RKO (cell line): Measurements from ENCODE around the gene MAS1L.

Experiments used
- DNase-seq: peaks from one replicate; pipeline ENCODE4 v3.0.0-alpha.2; 2016; ENCODE audit warnings: low spot score

The MAS1L gene

DNA sequence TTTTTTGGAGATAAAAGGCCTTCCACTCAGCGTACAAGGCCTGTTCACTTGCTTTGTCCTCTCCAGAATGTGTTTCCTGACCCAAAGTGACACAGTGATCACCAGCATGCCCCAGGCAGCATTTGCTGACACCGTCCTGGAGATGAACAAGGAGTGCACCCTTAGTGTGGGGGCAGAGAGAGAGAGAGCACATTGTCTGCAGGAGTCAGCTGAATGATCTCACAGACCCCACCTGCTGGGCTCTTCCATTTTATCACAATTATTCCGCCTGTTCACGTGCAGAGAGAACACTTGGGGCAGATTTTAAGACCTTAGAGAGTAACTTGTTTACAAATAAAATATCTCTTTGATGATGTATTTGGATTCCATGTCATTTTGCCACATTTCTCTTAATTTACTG is 22.4 kb upstream of the MAS1L start:
- no peak for DNase-seq

DNA sequence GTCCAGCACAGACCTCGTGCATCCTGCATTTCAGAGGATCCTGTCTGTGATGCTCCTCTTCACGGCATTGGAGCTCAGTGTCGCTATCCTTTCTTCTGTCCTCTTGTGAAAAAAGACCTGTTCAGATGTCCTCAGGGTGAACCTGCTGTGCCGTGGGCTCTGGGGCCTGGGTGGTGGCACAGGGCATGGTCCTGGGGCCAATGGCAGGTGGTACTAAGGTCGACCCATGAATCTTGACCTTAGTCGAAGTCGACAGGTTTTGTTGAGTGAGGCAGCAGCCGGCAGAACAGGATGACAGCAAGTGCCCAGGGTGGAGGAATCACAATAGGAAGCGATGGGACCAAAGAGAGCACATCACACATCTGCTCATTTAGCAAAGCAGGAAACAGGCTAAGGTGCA is 22.0 kb upstream of the MAS1L start:
- DNase-seq: no peak

DNA sequence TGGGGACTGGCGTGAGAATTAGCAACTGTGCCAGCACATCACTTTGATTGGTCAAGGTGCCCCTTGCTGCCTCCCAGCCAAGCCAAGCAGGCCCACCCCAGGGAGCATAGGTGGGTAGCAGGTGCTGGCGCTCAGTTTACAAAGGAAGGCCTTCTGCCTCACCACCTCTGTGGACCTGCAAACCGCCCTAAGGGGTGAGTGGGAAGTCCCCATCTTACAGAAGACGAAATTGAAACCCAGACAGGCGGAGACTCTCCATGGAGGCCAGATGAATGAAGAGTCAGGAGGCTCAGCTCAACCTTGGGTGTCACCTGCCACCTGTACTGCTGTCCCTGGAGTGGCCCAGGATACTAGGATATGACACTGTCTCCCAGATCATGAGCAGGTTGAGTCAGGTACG is 21.5 kb upstream of the MAS1L start:
- no peak for DNase-seq

DNA sequence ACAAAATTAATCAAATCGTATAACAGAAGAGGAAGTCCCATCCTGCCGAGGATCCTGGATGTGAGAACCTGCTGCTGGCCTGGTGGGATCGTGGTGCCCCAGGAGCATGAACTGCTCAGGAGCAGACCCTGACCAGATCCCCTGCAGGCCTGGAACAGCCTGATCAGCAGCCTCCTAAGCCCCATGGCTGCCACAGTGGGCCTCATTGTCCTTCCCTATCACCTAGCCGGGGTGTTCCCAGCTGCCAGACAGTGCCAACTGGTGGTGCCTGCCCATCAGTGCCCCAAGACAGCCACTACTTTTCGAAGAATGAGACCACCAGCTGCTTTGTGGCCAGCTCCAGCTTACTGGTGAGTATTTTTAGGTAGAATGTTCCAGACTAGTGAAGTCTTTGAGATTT is 19.6 kb upstream of the MAS1L start:
- DNase-seq: no peak

DNA sequence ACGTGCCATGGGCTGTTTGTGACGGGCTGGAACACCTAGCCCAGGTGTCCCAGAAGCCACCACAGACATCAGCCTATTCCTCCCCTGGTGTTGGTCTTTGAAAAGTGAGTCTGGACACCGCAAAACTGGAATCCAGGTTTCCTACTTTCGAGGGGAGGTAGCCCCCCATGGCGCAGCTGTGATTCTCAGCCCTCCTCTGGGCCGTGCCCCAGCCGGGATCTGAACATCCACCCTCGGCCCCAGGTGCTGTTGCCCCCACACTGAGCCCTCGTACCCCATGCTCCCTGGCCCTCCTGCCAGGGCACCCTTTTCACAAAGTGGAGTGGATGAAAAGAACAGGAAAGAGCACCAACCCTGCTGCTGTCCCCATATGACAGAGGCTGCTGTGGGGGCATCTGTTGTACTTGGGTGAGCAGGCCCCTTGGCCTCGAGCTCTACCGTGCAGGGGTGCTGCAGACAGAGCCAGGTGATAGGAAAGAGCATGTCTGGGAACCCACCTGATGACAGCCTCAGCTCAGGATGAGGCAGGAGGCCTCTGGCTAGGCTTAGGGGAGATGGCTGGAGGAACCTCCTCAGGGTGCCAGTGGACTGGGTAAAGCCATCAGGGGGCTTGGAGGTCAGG is 18.8 kb upstream of the MAS1L start:
- DNase-seq: no peak

DNA sequence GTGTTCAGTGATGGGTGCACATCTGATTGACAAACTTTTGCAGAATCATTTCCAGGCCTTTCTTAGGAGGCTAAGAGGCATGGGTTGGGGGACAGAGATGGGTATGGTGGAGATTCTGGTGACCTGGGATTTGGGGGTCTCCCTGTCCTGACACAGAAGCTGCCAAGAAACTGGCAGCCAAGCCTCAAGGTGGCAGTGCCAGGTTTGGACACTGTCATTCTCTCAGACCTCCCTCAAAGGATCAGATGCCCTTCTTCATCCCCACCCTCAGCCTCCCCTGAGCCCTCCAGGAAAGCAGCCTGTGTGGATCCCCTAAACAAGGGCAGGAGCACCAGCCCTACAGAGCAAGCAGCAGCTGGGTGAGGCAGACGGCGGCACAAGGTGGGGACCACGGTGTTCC is 18.1 kb upstream of the MAS1L start:
- DNase-seq: no peak

DNA sequence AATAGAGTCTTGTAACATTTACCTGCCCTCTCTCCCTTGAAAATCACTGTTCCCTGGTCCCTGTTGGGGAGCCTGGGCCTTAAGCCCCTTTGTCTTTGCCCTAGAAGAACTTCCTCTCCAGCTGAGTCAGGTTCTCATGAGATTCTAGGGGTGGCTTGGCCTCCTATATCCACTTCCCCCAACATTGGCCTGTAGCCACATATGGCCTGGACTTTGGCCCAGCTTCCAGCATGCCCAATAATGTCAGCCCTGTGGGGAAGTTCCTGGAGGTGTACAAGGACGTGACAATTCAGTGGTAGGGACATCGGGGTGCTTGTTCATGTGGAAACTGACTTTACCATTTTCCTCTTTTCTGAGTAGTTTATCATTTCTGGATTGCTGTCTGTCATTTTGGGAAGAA is 17.2 kb upstream of the MAS1L start:
- no peak for DNase-seq

DNA sequence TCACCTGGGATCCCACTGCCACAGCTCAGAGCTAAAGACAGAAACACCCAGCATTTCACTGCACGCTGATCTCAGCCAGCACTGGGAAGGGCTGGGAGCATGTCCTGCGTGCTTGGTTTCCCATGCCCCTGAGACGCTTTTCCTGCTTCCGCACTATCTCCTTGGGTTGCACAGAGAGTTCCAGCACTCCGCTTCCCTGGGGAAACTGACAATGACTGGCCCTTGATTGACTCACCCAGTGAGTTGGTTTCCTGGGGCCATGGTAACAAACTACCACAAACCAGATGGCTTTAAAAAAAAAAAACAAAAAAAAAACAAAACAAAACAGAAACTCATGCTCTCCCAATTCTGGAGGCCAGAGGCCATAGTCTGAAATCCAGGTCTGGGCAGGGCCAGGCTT is 14.8 kb upstream of the MAS1L start:
- DNase-seq: no peak

DNA sequence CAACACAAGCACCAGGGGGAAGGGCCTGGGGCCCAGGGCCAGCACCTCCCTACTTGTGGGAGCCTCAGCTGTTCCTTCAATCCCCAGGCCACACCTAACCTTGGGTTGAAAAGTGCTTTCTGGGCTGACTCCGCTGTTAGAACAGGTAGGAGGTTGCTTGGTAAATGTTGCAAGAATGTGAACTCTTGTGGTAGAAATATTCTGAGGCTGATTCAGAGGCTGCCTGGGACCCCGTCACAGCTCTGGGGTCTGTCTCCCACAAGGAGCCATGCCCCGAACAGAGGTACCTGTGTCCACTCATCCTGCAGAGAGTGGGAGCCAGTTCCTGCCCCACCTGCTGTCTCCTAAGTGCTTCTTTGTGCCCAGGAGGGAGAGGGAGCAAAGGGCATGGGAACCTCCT is 14.4 kb upstream of the MAS1L start:
- DNase-seq: no peak

DNA sequence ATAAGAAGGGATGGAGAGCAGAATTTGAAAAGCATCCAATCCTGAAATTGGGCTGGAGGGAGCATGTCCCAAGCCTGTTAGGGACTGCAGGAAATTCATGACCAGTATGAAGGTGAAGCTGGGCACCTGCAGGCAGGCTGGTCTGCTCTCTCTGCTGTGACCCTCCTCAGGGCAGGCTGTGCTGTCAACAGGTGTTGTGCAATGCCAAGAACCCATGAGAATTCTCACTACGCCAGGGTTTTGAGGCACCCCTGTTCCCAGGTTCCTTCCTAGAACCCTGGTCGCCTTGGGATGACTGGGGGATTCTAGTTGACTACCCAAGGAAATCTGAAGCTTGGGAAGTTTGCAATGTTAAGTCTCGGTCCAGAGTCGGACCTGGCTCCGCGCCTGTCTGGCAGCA is 13.3 kb upstream of the MAS1L start:
- DNase-seq: no peak

- no peak for DNase-seq
Measured at GRCh38 chr6:29500594-29500993, 12.8 kb upstream of the MAS1L start.

- no peak for DNase-seq
Measured at GRCh38 chr6:29499704-29500103, 11.9 kb upstream of the MAS1L start.

- DNase-seq: no peak
Measured at GRCh38 chr6:29496961-29497360, 9.2 kb upstream of the MAS1L start.

DNA sequence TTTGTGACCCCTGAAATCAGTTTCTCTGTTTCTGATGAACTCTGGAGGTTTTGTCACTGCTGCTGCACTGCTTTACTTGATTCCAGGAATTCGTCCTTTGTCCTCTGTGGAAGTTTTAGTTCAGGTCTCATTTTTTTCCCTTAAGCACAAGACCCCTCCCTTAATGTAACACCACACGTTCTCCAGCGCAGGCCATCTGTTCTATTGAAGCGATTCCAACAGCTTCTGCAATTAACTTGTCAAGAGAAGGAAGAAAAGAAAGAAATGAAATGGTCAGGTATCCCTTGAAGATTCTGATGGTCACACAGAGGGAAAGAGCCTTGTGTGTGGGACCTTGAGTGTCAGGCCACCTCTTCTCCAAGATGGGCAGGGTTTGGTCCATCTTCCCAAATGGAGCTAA is 7.8 kb upstream of the MAS1L start:
- no peak for DNase-seq

DNA sequence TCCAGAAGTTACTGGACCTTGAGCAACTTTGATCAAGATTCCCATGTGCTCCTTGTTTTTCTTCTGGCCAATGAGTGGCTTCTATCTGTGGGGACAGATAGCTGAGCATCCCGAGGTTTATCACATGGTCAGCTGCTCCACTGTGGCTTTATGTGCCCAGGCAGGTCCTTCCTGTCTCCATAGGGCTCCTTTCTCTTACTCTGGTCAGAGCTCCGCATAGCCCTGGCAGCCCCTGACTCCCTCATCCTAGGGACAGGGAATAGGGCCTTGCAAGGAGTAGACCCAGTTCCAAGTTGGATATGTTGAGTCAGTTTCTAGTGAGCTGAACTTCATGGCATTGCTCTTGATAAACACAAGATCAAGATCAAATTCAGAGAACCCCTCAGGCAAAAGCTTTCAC is 6.4 kb upstream of the MAS1L start:
- DNase-seq: no peak

GRCh38 chr6:29493261-29493660 is 5.5 kb upstream of the MAS1L start:
- DNase-seq: no peak

- no peak for DNase-seq
Measured at GRCh38 chr6:29491574-29491973, 3.8 kb upstream of the MAS1L start.

- no peak for DNase-seq
Measured at GRCh38 chr6:29490552-29490951, 2.8 kb upstream of the MAS1L start.

GRCh38 chr6:29490055-29490454 is 2.3 kb upstream of the MAS1L start:
- no peak for DNase-seq

DNA sequence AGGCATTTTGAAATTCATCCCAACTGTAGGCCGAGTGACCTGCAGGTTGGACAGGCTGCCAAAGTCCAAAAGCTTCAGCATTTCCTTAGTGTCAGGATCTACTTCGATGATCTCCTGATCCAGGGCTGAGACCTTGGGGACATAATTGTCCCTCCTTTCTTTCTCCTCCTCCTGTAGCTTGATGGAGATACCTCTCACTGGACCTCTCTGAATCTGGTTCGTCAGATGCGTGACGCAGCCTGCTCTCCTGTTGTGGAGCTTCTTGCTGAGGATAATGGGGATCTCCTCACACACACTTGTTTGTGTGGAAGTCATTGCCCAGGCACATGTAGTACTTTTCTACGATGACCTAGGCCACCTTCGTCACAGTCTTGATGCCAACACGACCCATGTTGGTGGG is 1.5 kb upstream of the MAS1L start:
- DNase-seq: no peak

GRCh38 chr6:29488874-29489273 is 1.1 kb upstream of the MAS1L start:
- no peak for DNase-seq

DNA sequence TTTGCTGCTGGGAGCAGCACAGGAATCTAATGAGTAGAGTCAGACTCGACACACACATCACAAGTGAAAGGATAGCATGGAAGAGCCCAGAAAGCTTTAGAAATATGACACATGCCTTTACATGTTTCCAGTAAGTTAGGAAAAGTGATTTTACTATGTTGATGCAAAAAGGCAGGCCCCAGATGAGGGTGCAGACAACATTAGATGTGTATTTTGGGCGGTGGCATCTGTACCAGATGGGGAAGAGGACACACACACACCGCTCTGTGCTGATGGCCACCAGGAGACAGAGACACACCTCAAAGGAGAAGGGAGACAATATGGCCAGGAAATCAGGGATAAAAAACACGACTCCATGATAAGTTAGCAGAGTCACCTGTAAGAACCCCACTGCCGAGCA is 625 bp downstream of the MAS1L start:
- no peak for DNase-seq

- DNase-seq: no peak
Measured at GRCh38 chr6:29486577-29486976, 1.2 kb downstream of the MAS1L start.

DNA sequence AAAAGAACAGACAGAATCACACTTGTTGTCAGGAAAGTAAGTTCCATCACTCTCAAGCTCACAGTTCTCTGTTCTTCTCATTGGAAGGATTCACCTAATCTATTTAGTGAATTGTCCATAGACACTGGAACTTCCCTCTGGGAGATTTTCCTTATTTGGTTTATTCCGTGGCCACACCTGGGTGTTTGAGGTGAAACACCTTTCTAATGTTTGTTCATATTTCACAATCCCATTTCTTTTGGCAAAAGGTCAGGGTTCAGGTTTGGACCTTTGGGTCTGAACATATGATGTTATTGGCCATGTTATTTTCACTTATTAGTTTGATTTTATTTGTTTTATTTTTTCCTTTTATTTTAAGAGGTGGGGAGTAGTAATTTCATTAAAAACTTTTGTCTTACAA is 4.0 kb downstream of the MAS1L start:
- DNase-seq: no peak

GRCh38 chr6:29483186-29483585 is 4.6 kb downstream of the MAS1L start:
- no peak for DNase-seq
